A549 (cell line): Measurements from ENCODE around the gene MYADM. TPM values are rescaled to one million over a fixed set of nuclear protein-coding genes. Genes with fewer than 3 reads are reported as not detected.

Experiments
- ATAC-seq, 2 experiments: fragments of 200-7000 bp in 1 of 2; fragments of >200 bp in 1 of 2; cut with Nextera tagmentation in 1 of 2; cut with Tn5 transposase in 1 of 2; 3 replicates each; pipeline versions ENCODE4 v1.8.0 to v1.9.1; 2018 to 2020; ENCODE audit warnings: mild to moderate bottlenecking in 1 of 2, moderate library complexity in 1 of 2
- CTCF ChIA-PET: fragments of 300-600 bp; sonication (Branson Sonifier 250); formaldehyde crosslinking; extraction: SDS; loops from one replicate; lab custom pipeline; 2021; ENCODE audit warnings: antibody characterized with exemption, inconsistent platforms; lab: Yijun Ruan, JAX
- POLR2A ChIA-PET: fragments of 350-600 bp; formaldehyde crosslinking; extraction: SDS; loops from one replicate; lab custom pipeline; 2021; ENCODE audit warnings: antibody characterized with exemption, inconsistent platforms; lab: Yijun Ruan, JAX
- DNase-seq, 2 experiments: peaks; one replicate each; pipeline versions ENCODE4 v3.0.0 to v3.0.0-alpha.2; 2011 to 2016; ENCODE audit warnings: low read depth in 1 of 2, low spot score in 1 of 2
- FAIRE-seq: peaks from 2 replicates; lab custom pipeline; 2011; peaks lifted over from hg19 to GRCh38; lab: Jason Lieb, UNC
- H3K27ac ChIP-seq, 2 experiments: fragments of >200 bp; sonication (Bioruptor Twin); formaldehyde crosslinking; 3 replicates each; pipeline ENCODE4 v1.5.1; 2016 to 2017
- H3K4me1 ChIP-seq: fragments of >200 bp; sonication (Bioruptor Twin); formaldehyde crosslinking; 3 replicates; pipeline ENCODE4 v1.6.1; 2016
- H3K4me2 ChIP-seq: fragments of >200 bp; sonication (Bioruptor Twin); formaldehyde crosslinking; 3 replicates; pipeline ENCODE4 v1.6.1; 2016
- H3K4me3 ChIP-seq: fragments of >200 bp; sonication (Bioruptor Twin); formaldehyde crosslinking; 3 replicates; pipeline ENCODE4 v1.5.1; 2016
- H3K9me3 ChIP-seq: fragments of >200 bp; sonication (Bioruptor Twin); formaldehyde crosslinking; 3 replicates; pipeline ENCODE4 v1.6.1; 2016
- CBX2 ChIP-seq: fragments of 200-600 bp; sonication (generic); IDR thresholded peaks from 2 replicates; pipeline ENCODE4 v1.6.1; 2016; ENCODE audit warnings: low read depth, mild to moderate bottlenecking, borderline replicate concordance
- E2F6 ChIP-seq: IDR thresholded peaks from 2 replicates; pipeline ENCODE4 v1.6.1; 2012; ENCODE audit warnings: low read depth, borderline replicate concordance
- NPAS2 ChIP-seq: fragments of 250-450 bp; sonication (Bioruptor Pico); IDR thresholded peaks from 2 replicates; pipeline ENCODE4 v1.8.0; 2022; ENCODE audit warnings: mild to moderate bottlenecking, moderate library complexity, borderline replicate concordance
- RFX5 ChIP-seq: fragments of 450-650 bp; IDR thresholded peaks from 2 replicates; pipeline ENCODE4 v1.7.1; 2014; ENCODE audit warnings: antibody characterized with exemption, mild to moderate bottlenecking, moderate library complexity
- TFCP2L1 ChIP-seq: fragments of 250-450 bp; sonication (Bioruptor Pico); IDR thresholded peaks from 2 replicates; pipeline ENCODE4 v1.5.0; 2021; ENCODE audit warnings: mild to moderate bottlenecking
- WGBS: methylation state at CpG from one replicate; pipeline ENCODE4 v1.1.6; 2017; ENCODE audit errors: missing lambda C conversion rate; 5-methylcytosine and 5-hydroxymethylcytosine counted together
- polyA plus RNA-seq, 4 experiments: library from polyadenylated mRNA; depleted of rRNA in 3 of 4; stranded (reverse); fragments of >200 nt; fragmentation: RNase III in 1 of 4; extraction: RNeasy Plus Mini Kit Qiagen cat#74134 plus additional on column Dnase treatment in 1 of 4; gene quantifications; 2 replicates in 3 of 4; 3 replicates in 1 of 4; pipeline ENCODE4 v1.2.3, GENCODE V29; 2011 to 2017

The MYADM gene
- polyA plus RNA-seq, 2 of the 4 experiments (the other 2 are of a cell fraction) = 37.7 to 90.7 TPM

GRCh38 chr19:53915000-53915399 lies 47.3 kb downstream of the MYADM start:
- TF ChIP-seq TFCP2L1 (CRISPR knock-in tag) = no peak
- Histone ChIP-seq H3K9me3 (no peaks in the 10 kb centered on the region), H3K4me1 (peaks cover 4% of the 10 kb centered on the region; the same call in 2 of the 3 replicates), H3K27ac (no peak overlapping the region), H3K4me3 (no peak overlapping the region), H3K4me2 (no peak overlapping the region)
- DNase-seq = peak in 1 of 2 experiments; percentile 52
- no peak for FAIRE-seq
- POLR2A ChIA-PET = no interaction called here
- WGBS = 60% methylated on average over 8 of the region's 8 CpGs
- CTCF ChIA-PET = interaction anchor here (1.2 kb wide), 1 partner anchor 91 kb away, joined by 6 read pairs; no protein-coding TSS in a partner anchor
- ATAC-seq = peak; percentile 31 to 71; a peak in 3 of 6 replicates

DNA sequence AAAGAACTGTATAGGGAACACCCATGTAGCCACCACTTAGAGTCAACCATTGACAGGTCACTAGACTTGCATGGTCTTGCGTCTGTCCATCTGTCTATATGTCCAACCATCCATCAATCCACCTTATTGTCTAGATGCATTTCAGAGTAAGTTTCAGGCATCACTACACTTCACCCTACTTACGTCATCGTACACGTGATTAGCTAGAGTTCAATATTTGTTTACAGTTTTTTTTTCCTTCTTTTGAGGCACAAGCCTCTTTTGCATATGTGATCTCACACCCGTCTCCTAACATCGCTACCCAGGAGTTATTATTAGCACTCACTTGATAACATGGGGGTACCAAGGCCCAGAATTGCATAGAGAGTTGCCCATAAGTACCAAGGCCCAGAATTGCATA lies 48.3 kb downstream of the MYADM start:
- Histone ChIP-seq H3K27ac (no peak overlapping the region), H3K4me2 (no peak overlapping the region), H3K4me1 (no peaks in the 10 kb centered on the region), H3K4me3 (no peak overlapping the region), H3K9me3 (no peaks in the 10 kb centered on the region)
- no peak for DNase-seq
- no peak for ATAC-seq
- ChIA-PET CTCF (interaction anchor here (0.6 to 2.1 kb wide), 2 partner anchors 11 to 107 kb away, joined by 5 read pairs; no protein-coding TSS in a partner anchor), POLR2A (no interaction called here)
- TF ChIP-seq E2F6 (no peak), CBX2 (no peak), NPAS2 (CRISPR knock-in tag) (no peak)
- FAIRE-seq = no peak
- WGBS = 90% methylated on average over 6 of the region's 6 CpGs

DNA sequence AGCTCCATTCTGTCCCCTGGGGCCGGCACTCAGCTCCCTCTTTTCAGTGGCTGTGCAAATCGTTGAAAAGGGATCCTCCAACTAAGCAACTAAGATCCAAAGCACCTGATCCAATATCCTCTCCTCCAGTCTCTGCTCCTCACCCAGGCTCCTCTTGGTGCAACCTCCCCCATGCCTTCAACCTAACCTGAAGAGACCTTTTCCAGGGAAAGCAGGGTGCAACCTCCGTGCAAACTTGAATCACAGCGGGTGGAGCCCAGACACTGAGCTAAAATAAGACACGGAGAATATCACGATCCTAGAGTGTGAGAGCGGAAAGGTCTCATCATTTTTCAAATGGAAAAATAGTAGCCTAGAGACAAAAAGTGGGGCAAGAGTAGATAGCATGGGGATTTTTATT lies 49.7 kb downstream of the MYADM start:
- 79% methylated on average over 7 of the region's 7 CpGs for WGBS
- POLR2A ChIA-PET = no interaction called here
- no peak overlapping the region for H3K27ac ChIP-seq
- H3K4me2 ChIP-seq = no peak overlapping the region
- CTCF ChIA-PET = interaction anchor here (0.7 to 2.9 kb wide), 5 partner anchors 10 to 112 kb away, joined by 3 to 21 read pairs (median 4); no protein-coding TSS in a partner anchor
- no peak for TF ChIP-seq RFX5
- no peaks in the 10 kb centered on the region for H3K9me3 ChIP-seq
- H3K4me3 ChIP-seq = no peak overlapping the region
- DNase-seq (no peak), FAIRE-seq (no peak), ATAC-seq (no peak)
- no peaks in the 10 kb centered on the region for H3K4me1 ChIP-seq

Other genes with a start within 250 kb of the MYADM start
- not detected in 2 replicates for gene DPRX, start 235.9 kb upstream of the MYADM start, polyA plus RNA-seq (2011; rRNA removed)
- not detected in 3 replicates for gene DPRX, start 235.9 kb upstream of the MYADM start, polyA plus RNA-seq (2017; fragmentation: RNase III; extraction: RNeasy Plus Mini Kit Qiagen cat#74134 plus additional on column Dnase treatment)
- gene NLRP12, start 43.6 kb upstream of the MYADM start, polyA plus RNA-seq (2011; rRNA removed) = 0.03 and 0.04 TPM in 2 replicates
- gene NLRP12, start 43.6 kb upstream of the MYADM start, polyA plus RNA-seq (2017; fragmentation: RNase III; extraction: RNeasy Plus Mini Kit Qiagen cat#74134 plus additional on column Dnase treatment) = 0.03 TPM in 1 of 3 replicates, not detected in the others
- gene PRKCG, start 14.3 kb downstream of the MYADM start, polyA plus RNA-seq (2011; rRNA removed) = 0.61 and 0.79 TPM in 2 replicates
- gene PRKCG, start 14.3 kb downstream of the MYADM start, polyA plus RNA-seq (2017; fragmentation: RNase III; extraction: RNeasy Plus Mini Kit Qiagen cat#74134 plus additional on column Dnase treatment) = 0.81 to 0.96 TPM (median 0.81 TPM) in 3 replicates
- 11.5 and 12.8 TPM in 2 replicates for gene CACNG7, start 41.4 kb downstream of the MYADM start, polyA plus RNA-seq (2011; rRNA removed)
- 6.3 to 7.6 TPM (median 6.8 TPM) in 3 replicates for gene CACNG7, start 41.4 kb downstream of the MYADM start, polyA plus RNA-seq (2017; fragmentation: RNase III; extraction: RNeasy Plus Mini Kit Qiagen cat#74134 plus additional on column Dnase treatment)
- 1.1 and 1.5 TPM in 2 replicates for gene CACNG8, start 95.1 kb downstream of the MYADM start, polyA plus RNA-seq (2011; rRNA removed)
- gene CACNG8, start 95.1 kb downstream of the MYADM start, polyA plus RNA-seq (2017; fragmentation: RNase III; extraction: RNeasy Plus Mini Kit Qiagen cat#74134 plus additional on column Dnase treatment) = 4.6 to 6.9 TPM (median 5.8 TPM) in 3 replicates
- 15.6 and 16.2 TPM in 2 replicates for gene CACNG6, start 123.8 kb downstream of the MYADM start, polyA plus RNA-seq (2011; rRNA removed)
- 4.4 to 8.2 TPM (median 7.3 TPM) in 3 replicates for gene CACNG6, start 123.8 kb downstream of the MYADM start, polyA plus RNA-seq (2017; fragmentation: RNase III; extraction: RNeasy Plus Mini Kit Qiagen cat#74134 plus additional on column Dnase treatment)
- 0.25 and 0.28 TPM in 2 replicates for gene VSTM1, start 196.0 kb downstream of the MYADM start, polyA plus RNA-seq (2011; rRNA removed)
- gene VSTM1, start 196.0 kb downstream of the MYADM start, polyA plus RNA-seq (2017; fragmentation: RNase III; extraction: RNeasy Plus Mini Kit Qiagen cat#74134 plus additional on column Dnase treatment) = 0.50 to 0.94 TPM (median 0.53 TPM) in 3 replicates
- not detected in 2 replicates for gene TARM1, start 213.5 kb downstream of the MYADM start, polyA plus RNA-seq (2011; rRNA removed)
- not detected in 3 replicates for gene TARM1, start 213.5 kb downstream of the MYADM start, polyA plus RNA-seq (2017; fragmentation: RNase III; extraction: RNeasy Plus Mini Kit Qiagen cat#74134 plus additional on column Dnase treatment)
- 0.26 and 0.33 TPM in 2 replicates for gene OSCAR, start 232.9 kb downstream of the MYADM start, polyA plus RNA-seq (2011; rRNA removed)
- gene OSCAR, start 232.9 kb downstream of the MYADM start, polyA plus RNA-seq (2017; fragmentation: RNase III; extraction: RNeasy Plus Mini Kit Qiagen cat#74134 plus additional on column Dnase treatment) = 0.28 to 0.63 TPM (median 0.31 TPM) in 3 replicates
- 36.5 and 43.5 TPM in 2 replicates for gene NDUFA3, start 235.0 kb downstream of the MYADM start, polyA plus RNA-seq (2011; rRNA removed)
- 188 to 198 TPM (median 190 TPM) in 3 replicates for gene NDUFA3, start 235.0 kb downstream of the MYADM start, polyA plus RNA-seq (2017; fragmentation: RNase III; extraction: RNeasy Plus Mini Kit Qiagen cat#74134 plus additional on column Dnase treatment)
- gene TFPT, start 247.8 kb downstream of the MYADM start, polyA plus RNA-seq (2011; rRNA removed) = 10.8 and 16.1 TPM in 2 replicates
- gene TFPT, start 247.8 kb downstream of the MYADM start, polyA plus RNA-seq (2017; fragmentation: RNase III; extraction: RNeasy Plus Mini Kit Qiagen cat#74134 plus additional on column Dnase treatment) = 26.1 to 29.2 TPM (median 26.6 TPM) in 3 replicates
- gene PRPF31, start 247.9 kb downstream of the MYADM start, polyA plus RNA-seq (2011; rRNA removed) = 66.9 and 69.8 TPM in 2 replicates
- 164 to 169 TPM (median 164 TPM) in 3 replicates for gene PRPF31, start 247.9 kb downstream of the MYADM start, polyA plus RNA-seq (2017; fragmentation: RNase III; extraction: RNeasy Plus Mini Kit Qiagen cat#74134 plus additional on column Dnase treatment)